DOHH2 (cell line): ENCODE results near the gene LRRC23.
"Not testable (repeated sequence)": the region's sequence is repeated elsewhere in the genome, so short reads cannot be mapped to it uniquely, and the experiment has no call there.

Experiments
- H3F3A ChIP-seq: fragments of 200-600 bp; sonication (generic), shearing (Covaris generic); 2 replicates; pipeline ENCODE4 v1.6.0; 2016; ENCODE audit warnings: antibody characterized with exemption, mild to moderate bottlenecking; ENCODE audit not compliant: control insufficient read depth, insufficient read depth
- H3K27ac ChIP-seq: fragments of 200-600 bp; sonication (generic); 2 replicates; pipeline ENCODE4 v1.5.1; 2014; ENCODE audit warnings: low read depth, mild to moderate bottlenecking, low read length, moderate library complexity
- H3K27me3 ChIP-seq: fragments of 200-600 bp; sonication (generic); 2 replicates; pipeline ENCODE4 v1.6.1; 2014; ENCODE audit warnings: mild to moderate bottlenecking, low read length, mixed read lengths; ENCODE audit not compliant: control insufficient read depth
- H3K36me3 ChIP-seq: fragments of 200-600 bp; sonication (generic); 2 replicates; pipeline ENCODE4 v1.6.1; 2014; ENCODE audit warnings: mild to moderate bottlenecking, low read length, moderate library complexity, mixed read lengths; ENCODE audit not compliant: control insufficient read depth
- H3K4me1 ChIP-seq: fragments of 200-600 bp; sonication (generic); 2 replicates; pipeline ENCODE4 v1.6.1; 2014; ENCODE audit warnings: mild to moderate bottlenecking, low read length, mixed read lengths; ENCODE audit not compliant: control insufficient read depth
- H3K4me2 ChIP-seq: fragments of 200-600 bp; sonication (generic); 2 replicates; pipeline ENCODE4 v1.6.0; 2014; ENCODE audit warnings: mild to moderate bottlenecking, low read length, moderate library complexity
- H3K4me3 ChIP-seq: fragments of 200-600 bp; sonication (generic); 2 replicates; pipeline ENCODE4 v1.5.1; 2014; ENCODE audit warnings: mild to moderate bottlenecking, low read length, mixed read lengths
- H3K79me2 ChIP-seq: fragments of 200-600 bp; sonication (generic); 2 replicates; pipeline ENCODE4 v1.6.1; 2014; ENCODE audit warnings: mild to moderate bottlenecking, low read length, mixed read lengths; ENCODE audit not compliant: control insufficient read depth
- H3K9me2 ChIP-seq: fragments of 200-600 bp; sonication (generic); replicated peaks from 2 replicates; pipeline ENCODE4 v1.6.1; 2014; ENCODE audit warnings: mild to moderate bottlenecking, low read length, mixed read lengths; ENCODE audit not compliant: control insufficient read depth
- H3K9me3 ChIP-seq: fragments of 200-600 bp; sonication (generic); 2 replicates; pipeline ENCODE4 v1.6.1; 2014; ENCODE audit warnings: antibody characterized with exemption, low read length, mixed read lengths; ENCODE audit not compliant: control insufficient read depth, insufficient read depth
- H4K20me1 ChIP-seq: fragments of 200-600 bp; sonication (generic); 2 replicates; pipeline ENCODE4 v1.6.0; 2014; ENCODE audit warnings: low read depth, mild to moderate bottlenecking, antibody characterized with exemption, low read length, moderate library complexity; ENCODE audit not compliant: control insufficient read depth, insufficient read depth
- CTCF ChIP-seq: fragments of 200-600 bp; sonication (generic); IDR thresholded peaks from one replicate; pipeline ENCODE4 v1.5.1; 2014; ENCODE audit warnings: antibody characterized with exemption, mild to moderate bottlenecking, low read depth, low read length; ENCODE audit not compliant: poor library complexity, severe bottlenecking
- EZH2phosphoT487 ChIP-seq: fragments of 200-600 bp; sonication (generic); IDR thresholded peaks from 2 replicates; pipeline ENCODE4 v1.6.1; 2017; ENCODE audit warnings: borderline replicate concordance, mild to moderate bottlenecking, antibody characterized with exemption, low read length, moderate library complexity, mixed read lengths

Gene LRRC23

GRCh38 chr12:6890789-6891645, 13.6 kb upstream of the LRRC23 start:
- Histone ChIP-seq H3K27ac (peak overlapping the region; percentile 67), H3K4me2 (peak overlapping the region; percentile 94), H3K4me3 (peak overlapping the region; percentile 79), H3K9me3 (no peaks in the 10 kb centered on the region), H3K4me1 (peaks cover 17% of the 10 kb centered on the region), H3K9me2 (no peaks in the 10 kb centered on the region), H3K27me3 (no peaks in the 10 kb centered on the region), H3F3A (0 out of 2 replicates have a peak, but pooled peaks cover 2% of the 10 kb centered on the region), H3K36me3 (no peaks in the 10 kb centered on the region), H4K20me1 (no peaks in the 10 kb centered on the region), H3K79me2 (no peaks in the 10 kb centered on the region)
- TF ChIP-seq CTCF = peak; percentile 85
- no peak for TF ChIP-seq EZH2phosphoT487

GRCh38 chr12:6891646-6892001, 13.0 kb upstream of the LRRC23 start:
- no peaks in the 10 kb centered on the region for H3K9me2 ChIP-seq
- H4K20me1 ChIP-seq = no peaks in the 10 kb centered on the region
- peak overlapping the region; percentile 72 for H3K4me3 ChIP-seq
- peak overlapping the region; percentile 67 for H3K27ac ChIP-seq
- no peaks in the 10 kb centered on the region for H3K36me3 ChIP-seq
- H3K4me2 ChIP-seq = peak overlapping the region; percentile 86
- H3K9me3 ChIP-seq = no peaks in the 10 kb centered on the region
- no peak for TF ChIP-seq CTCF
- TF ChIP-seq EZH2phosphoT487 = no peak
- no peaks in the 10 kb centered on the region for H3K79me2 ChIP-seq
- 0 out of 2 replicates have a peak, but pooled peaks cover 2% of the 10 kb centered on the region for H3F3A ChIP-seq
- H3K4me1 ChIP-seq = peaks cover 17% of the 10 kb centered on the region
- no peaks in the 10 kb centered on the region for H3K27me3 ChIP-seq

DNA sequence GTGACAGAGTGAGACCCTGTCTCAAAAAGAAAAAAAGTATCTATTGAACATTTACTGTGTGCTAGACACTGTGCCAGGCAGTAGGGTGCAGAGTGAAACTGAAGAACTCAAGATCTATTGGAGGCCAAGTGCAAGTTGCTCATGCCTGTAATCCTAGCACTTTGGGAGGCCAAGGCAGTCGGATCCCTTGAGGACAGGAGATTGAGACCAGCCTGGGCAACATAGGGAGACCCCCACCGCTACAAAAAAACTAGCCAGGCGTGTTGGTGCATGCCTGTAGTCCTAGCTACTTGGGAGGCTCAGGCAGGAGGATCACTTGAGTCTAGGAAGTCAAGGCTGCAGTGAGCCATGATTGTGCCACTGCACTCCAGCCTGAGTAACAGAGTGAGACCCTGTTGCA, 11.9 kb upstream of the LRRC23 start:
- H3K27ac ChIP-seq, H3K9me2 ChIP-seq, H3K4me2 ChIP-seq, H4K20me1 ChIP-seq, H3K9me3 ChIP-seq, H3K27me3 ChIP-seq, H3K79me2 ChIP-seq, H3F3A ChIP-seq, H3K4me3 ChIP-seq, H3K36me3 ChIP-seq: not testable (repeated sequence)
- peaks cover 17% of the 10 kb centered on the region for H3K4me1 ChIP-seq

DNA sequence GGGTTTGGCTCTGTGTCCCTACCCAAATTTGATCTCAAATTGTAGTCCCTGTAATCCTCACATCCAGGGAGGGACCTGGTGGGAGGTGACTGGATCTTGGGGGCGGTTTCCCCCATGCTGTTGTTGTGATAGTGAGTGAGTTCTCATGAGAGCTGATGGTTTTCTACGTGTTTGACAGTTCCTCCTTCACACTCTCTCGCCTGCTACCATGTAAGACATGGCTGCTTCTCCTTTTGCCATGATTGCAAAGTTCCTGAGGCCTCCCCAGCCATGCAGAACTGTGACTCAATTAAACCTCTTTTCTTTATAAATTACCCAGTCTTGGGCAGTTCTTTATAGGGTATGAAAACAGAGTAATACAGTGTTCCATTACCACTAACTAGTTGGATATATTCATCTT, 10.3 kb upstream of the LRRC23 start:
- Histone ChIP-seq H3K27me3 (no peaks in the 10 kb centered on the region), H4K20me1 (no peaks in the 10 kb centered on the region), H3K9me2 (no peaks in the 10 kb centered on the region), H3K36me3 (no peaks in the 10 kb centered on the region), H3K27ac (no peak overlapping the region), H3K4me3 (no peak overlapping the region), H3K4me1 (peaks cover 17% of the 10 kb centered on the region), H3K79me2 (no peaks in the 10 kb centered on the region), H3K9me3 (no peaks in the 10 kb centered on the region), H3K4me2 (no peak overlapping the region), H3F3A (0 out of 2 replicates have a peak, but pooled peaks cover 2% of the 10 kb centered on the region)
- no peak for TF ChIP-seq CTCF
- TF ChIP-seq EZH2phosphoT487 = no peak
